ENCODE measurements around the gene TRIM14.

DNA sequence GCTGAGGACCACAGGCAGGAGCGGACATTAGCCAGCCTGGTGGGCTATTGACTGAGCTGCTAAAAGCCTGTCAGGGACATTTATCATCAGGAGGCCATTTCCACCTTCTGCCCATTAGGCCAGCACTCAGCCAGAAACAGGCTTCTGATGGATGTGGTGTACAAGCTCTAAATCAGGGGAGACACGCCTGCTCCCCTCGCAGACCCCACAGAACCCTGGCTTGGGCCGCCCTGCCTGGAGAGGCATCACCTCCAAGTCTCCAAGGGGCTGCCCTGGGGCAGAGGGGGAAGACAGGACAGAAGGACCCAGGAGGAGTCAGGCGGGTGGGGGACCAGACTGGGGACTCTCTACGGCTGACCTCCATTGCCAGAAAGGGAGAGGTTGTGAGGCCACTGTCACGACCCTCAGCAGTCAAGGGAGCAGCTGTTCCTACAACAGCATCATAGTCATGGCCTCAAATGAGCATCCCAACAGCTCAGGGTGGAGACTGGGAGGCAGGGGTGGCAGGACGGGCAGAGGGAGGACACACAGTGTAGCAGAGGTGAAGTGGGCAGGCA, 24.0 kb upstream of the TRIM14 start:
- TF ChIP-seq NBN (IDR thresholded peaks at IDR 0.05) (no peak), RAD51 (IDR thresholded peaks at IDR 0.05) (no peak)
- TF ChIP-seq, protein P1, sequence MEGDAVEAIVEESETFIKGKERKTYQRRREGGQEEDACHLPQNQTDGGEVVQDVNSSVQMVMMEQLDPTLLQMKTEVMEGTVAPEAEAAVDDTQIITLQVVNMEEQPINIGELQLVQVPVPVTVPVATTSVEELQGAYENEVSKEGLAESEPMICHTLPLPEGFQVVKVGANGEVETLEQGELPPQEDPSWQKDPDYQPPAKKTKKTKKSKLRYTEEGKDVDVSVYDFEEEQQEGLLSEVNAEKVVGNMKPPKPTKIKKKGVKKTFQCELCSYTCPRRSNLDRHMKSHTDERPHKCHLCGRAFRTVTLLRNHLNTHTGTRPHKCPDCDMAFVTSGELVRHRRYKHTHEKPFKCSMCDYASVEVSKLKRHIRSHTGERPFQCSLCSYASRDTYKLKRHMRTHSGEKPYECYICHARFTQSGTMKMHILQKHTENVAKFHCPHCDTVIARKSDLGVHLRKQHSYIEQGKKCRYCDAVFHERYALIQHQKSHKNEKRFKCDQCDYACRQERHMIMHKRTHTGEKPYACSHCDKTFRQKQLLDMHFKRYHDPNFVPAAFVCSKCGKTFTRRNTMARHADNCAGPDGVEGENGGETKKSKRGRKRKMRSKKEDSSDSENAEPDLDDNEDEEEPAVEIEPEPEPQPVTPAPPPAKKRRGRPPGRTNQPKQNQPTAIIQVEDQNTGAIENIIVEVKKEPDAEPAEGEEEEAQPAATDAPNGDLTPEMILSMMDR (IDR thresholded peaks at IDR 0.05 in 2 of 3, conservative IDR thresholded peaks at IDR 0.05 in 1 of 3; ENCODE audit: control insufficient read depth in 2 of 3, extremely low read depth in 1 of 3, insufficient read depth in 1 of 3, low read depth in 3 of 3, low read length in 3 of 3), result no peak
